ENCODE data around the gene CAPRIN1. TPM values are rescaled to one million over a fixed set of nuclear protein-coding genes. Genes with fewer than 3 reads are reported as not detected.

The CAPRIN1 gene
- total and polyA plus RNA-seq, 10 of the 15 experiments (the other 5 are each of a cell fraction or from before 2014, with no cell fraction given) = 50.4 to 228 (median 191) TPM

GRCh38 chr11:34040571-34040970, 11.0 kb upstream of the CAPRIN1 start:
- H3K9ac ChIP-seq (ENCODE audit: control insufficient read depth, insufficient read depth, low read length) = no peak overlapping the region
- H3K4me3 ChIP-seq = no peak overlapping the region
- SMC1A ChIA-PET (ENCODE audit: uncharacterized antibody, unreplicated experiment) = no interaction called here
- ATAC-seq = no peak
- 84% methylated on average over 11 of the region's 11 CpGs for WGBS (ENCODE audit: insufficient coverage, insufficient replicate concordance, low lambda C conversion rate, missing lambda C conversion rate)
- no peak overlapping the region for H2AFZ ChIP-seq (ENCODE audit: control insufficient read depth, low read depth, low read length)
- H3K36me3 ChIP-seq (ENCODE audit: control insufficient read depth in 2 of 2, insufficient read depth in 2 of 2, low read length in 1 of 2) = no peaks in the 10 kb centered on the region
- H3K27ac ChIP-seq (ENCODE audit: control insufficient read depth, insufficient read depth) = no peak overlapping the region
- POLR2A ChIA-PET = no interaction called here
- no peak for DNase-seq (ENCODE audit: low read depth, low spot score)
- RAD21 ChIA-PET (ENCODE audit: unreplicated experiment) = no interaction called here
- BruUV-seq (replicated peaks) = no TSS peak
- no peaks in the 10 kb centered on the region for H3K9me3 ChIP-seq (replicated peaks; ENCODE audit: control insufficient read depth, insufficient read depth, low read length)
- in situ Hi-C loops (cut with MboI) = no loop called here
- no peaks in the 10 kb centered on the region for H4K20me1 ChIP-seq (ENCODE audit: control insufficient read depth, insufficient read depth)
- CTCF ChIA-PET = interaction anchor here (1.0 kb wide), 1 partner anchor 10 kb away, joined by 3 read pairs; no protein-coding TSS in a partner anchor
- H3K27me3 ChIP-seq (replicated peaks in 1 of 2; ENCODE audit: control insufficient read depth in 2 of 2, insufficient read depth in 2 of 2, low read length in 1 of 2) = no peaks in the 10 kb centered on the region
- TF ChIP-seq SMARCA5 (IDR thresholded peaks at IDR 0.05) (no peak), ZSCAN29 (IDR thresholded peaks at IDR 0.05) (no peak), EP300 (IDR thresholded peaks at IDR 0.05; ENCODE audit: borderline replicate concordance in 1 of 2, control insufficient read depth in 1 of 2, low read depth in 2 of 2, low read length in 2 of 2) (no peak), RAD51 (IDR thresholded peaks at IDR 0.05) (no peak), PAX8 (IDR thresholded peaks at IDR 0.05) (no peak), EGR1 (IDR thresholded peaks at IDR 0.05; ENCODE audit: borderline replicate concordance in 1 of 2, low read depth in 2 of 2, low read length in 2 of 2) (no peak), ZNF384 (IDR thresholded peaks at IDR 0.05; ENCODE audit: borderline replicate concordance, low read depth, low read length) (no peak), E2F4 (IDR thresholded peaks at IDR 0.05; ENCODE audit: low read depth, low read length) (no peak), IRF3 (IDR thresholded peaks at IDR 0.05) (no peak), KAT2A (conservative IDR thresholded peaks at IDR 0.05; ENCODE audit: control insufficient read depth, low read depth, low read length) (no peak), STAT3 (IDR thresholded peaks at IDR 0.05; ENCODE audit: low read depth, low read length) (no peak), RCOR1 (conservative IDR thresholded peaks at IDR 0.05; ENCODE audit: low read depth, low read length) (no peak), SMC3 (IDR thresholded peaks at IDR 0.05; ENCODE audit: borderline replicate concordance, low read length) (no peak), CBX3 (IDR thresholded peaks at IDR 0.05; ENCODE audit: borderline replicate concordance, low read depth) (no peak), RFX5 (IDR thresholded peaks at IDR 0.05; ENCODE audit: low read depth, low read length) (no peak), NBN (IDR thresholded peaks at IDR 0.05) (no peak), BCL11A (IDR thresholded peaks at IDR 0.05; ENCODE audit: low read depth, low read length) (no peak), EED (IDR thresholded peaks at IDR 0.05; ENCODE audit: low read depth) (no peak)
- TF ChIP-seq, protein P1, sequence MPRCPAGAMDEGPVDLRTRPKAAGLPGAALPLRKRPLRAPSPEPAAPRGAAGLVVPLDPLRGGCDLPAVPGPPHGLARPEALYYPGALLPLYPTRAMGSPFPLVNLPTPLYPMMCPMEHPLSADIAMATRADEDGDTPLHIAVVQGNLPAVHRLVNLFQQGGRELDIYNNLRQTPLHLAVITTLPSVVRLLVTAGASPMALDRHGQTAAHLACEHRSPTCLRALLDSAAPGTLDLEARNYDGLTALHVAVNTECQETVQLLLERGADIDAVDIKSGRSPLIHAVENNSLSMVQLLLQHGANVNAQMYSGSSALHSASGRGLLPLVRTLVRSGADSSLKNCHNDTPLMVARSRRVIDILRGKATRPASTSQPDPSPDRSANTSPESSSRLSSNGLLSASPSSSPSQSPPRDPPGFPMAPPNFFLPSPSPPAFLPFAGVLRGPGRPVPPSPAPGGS (IDR thresholded peaks at IDR 0.05; ENCODE audit: borderline replicate concordance, insufficient read depth, low read depth, low read length, poor library complexity, severe bottlenecking) = no peak
- intact Hi-C loops (cut with micrococcal nuclease; ENCODE audit: unreplicated experiment) = no loop called here
- H3K4me1 ChIP-seq (ENCODE audit: control insufficient read depth, insufficient read depth, low read length) = no peaks in the 10 kb centered on the region
- no peaks in the 10 kb centered on the region for H3K79me2 ChIP-seq (ENCODE audit: control insufficient read depth, insufficient read depth, low read length)
- H3K4me2 ChIP-seq (ENCODE audit: control insufficient read depth, insufficient read depth) = no peak overlapping the region
- no peak for FAIRE-seq

Data from GM12878 (cell line).